GM21717 (cell line): Measurements from ENCODE around the gene LSM12.
"Not testable (repeated sequence)": the region's sequence is repeated elsewhere in the genome, so short reads cannot be mapped to it uniquely, and the experiment has no call there.

Experiments
- ATAC-seq: cut with Tn5 transposase; IDR thresholded peaks from one replicate; pipeline ENCODE4 v1.9.1; 2021; ENCODE audit warnings: mild to moderate bottlenecking, moderate library complexity; ENCODE audit not compliant: unreplicated experiment

The LSM12 gene

GRCh38 chr17:44008205-44008909, 58.1 kb downstream of the LSM12 start:
- ATAC-seq: no peak

- ATAC-seq: no peak
Measured at GRCh38 chr17:44007346-44008204, 58.9 kb downstream of the LSM12 start.

- peak; percentile 58 for ATAC-seq
Measured at GRCh38 chr17:44006598-44007345, 59.7 kb downstream of the LSM12 start.

GRCh38 chr17:44006272-44006597, 60.2 kb downstream of the LSM12 start:
- ATAC-seq: no peak

- no peak for ATAC-seq
Measured at GRCh38 chr17:44005527-44006271, 60.8 kb downstream of the LSM12 start.

- no peak for ATAC-seq
Measured at GRCh38 chr17:44004761-44005526, 61.5 kb downstream of the LSM12 start.

GRCh38 chr17:44004077-44004760, 62.3 kb downstream of the LSM12 start, which contains the start of gene NAGS:
NAGS (plus strand) TSS chr17:44004622; CDS start chr17:44004664, 42 bp downstream.
- no peak for ATAC-seq

- ATAC-seq: no peak
Measured at GRCh38 chr17:44002141-44002848, 64.2 kb downstream of the LSM12 start.

- ATAC-seq: no peak
Measured at GRCh38 chr17:44001461-44001920, 65.0 kb downstream of the LSM12 start.

GRCh38 chr17:44000871-44001460, 65.5 kb downstream of the LSM12 start:
- no peak for ATAC-seq

GRCh38 chr17:44000141-44000860, 66.2 kb downstream of the LSM12 start:
- no peak for ATAC-seq

GRCh38 chr17:43999024-43999423, 67.4 kb downstream of the LSM12 start:
- ATAC-seq: no peak

- no peak for ATAC-seq
Measured at GRCh38 chr17:43998552-43998951, 67.9 kb downstream of the LSM12 start.

GRCh38 chr17:43997180-43997579, 69.3 kb downstream of the LSM12 start:
- not testable (repeated sequence) for ATAC-seq

- ATAC-seq: no peak
Measured at GRCh38 chr17:43995150-43995471, 71.4 kb downstream of the LSM12 start.

GRCh38 chr17:43994272-43995149, 72.0 kb downstream of the LSM12 start:
- no peak for ATAC-seq

- ATAC-seq: no peak
Measured at GRCh38 chr17:43992641-43993040, 73.8 kb downstream of the LSM12 start.
